Right ventricle myocardium inferior (tissue), 1 donor: ENCODE results near the gene KRTAP10-2. TPM values are rescaled to one million over a fixed set of nuclear protein-coding genes. Genes with fewer than 3 reads are reported as not detected.

Source experiments
- ATAC-seq: fragments of 200-7000 bp; cut with Tn5 transposase; one replicate; pipeline ENCODE4 v1.9.1; 2020; ENCODE audit warnings: mild to moderate bottlenecking, moderate library complexity
- DNase-seq: peaks from one replicate; pipeline ENCODE4 v3.0.0; 2021; ENCODE audit errors: missing footprints
- intact Hi-C: fragments of 100-400 bp; cut with DNase I; formaldehyde crosslinking; loops from one replicate; pipeline ENCODE4 v1.11.0; 2022
- total RNA-seq: library from RNA; stranded (reverse); fragmentation: NEBNext Ultra II Directional; extraction: Animal tissue kit (Norgen Biotek cat#: 25700); gene quantifications from one replicate; pipeline ENCODE4 v1.2.1, GENCODE V29; 2021
- donor health status: DM: no; HTN: yes; CAD: no; lungs with severe emphysema.

KRTAP10-2 gene
- total RNA-seq, 1 donor from 2014 or later = not detected

- DNase-seq (no peak), ATAC-seq (no peak)
- intact Hi-C loops = no loop called here
Measured at GRCh38 chr21:44548922-44549321, 2.4 kb downstream of the KRTAP10-2 start.

DNA sequence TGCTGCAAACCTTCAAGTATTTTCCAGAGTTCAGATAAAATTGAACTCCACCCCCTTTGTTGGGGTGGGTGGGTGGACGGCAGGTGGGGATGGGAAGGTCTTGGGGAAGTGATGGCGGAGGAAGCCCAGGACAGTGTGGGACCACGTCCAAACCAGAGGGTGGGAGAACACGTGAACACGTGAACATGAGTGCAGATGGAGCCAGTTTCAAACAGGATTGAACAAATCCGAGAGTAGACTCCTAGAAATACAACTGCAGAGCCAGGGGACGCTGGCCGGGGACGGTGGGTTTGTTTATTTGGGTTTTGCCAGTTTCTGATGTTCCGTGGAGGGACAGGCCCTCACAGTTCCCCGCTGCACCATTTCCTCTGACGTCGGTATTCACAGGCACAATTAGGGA lies 2.9 kb downstream of the KRTAP10-2 start:
- intact Hi-C loops = no loop called here
- DNase-seq (no peak), ATAC-seq (no peak)

DNA sequence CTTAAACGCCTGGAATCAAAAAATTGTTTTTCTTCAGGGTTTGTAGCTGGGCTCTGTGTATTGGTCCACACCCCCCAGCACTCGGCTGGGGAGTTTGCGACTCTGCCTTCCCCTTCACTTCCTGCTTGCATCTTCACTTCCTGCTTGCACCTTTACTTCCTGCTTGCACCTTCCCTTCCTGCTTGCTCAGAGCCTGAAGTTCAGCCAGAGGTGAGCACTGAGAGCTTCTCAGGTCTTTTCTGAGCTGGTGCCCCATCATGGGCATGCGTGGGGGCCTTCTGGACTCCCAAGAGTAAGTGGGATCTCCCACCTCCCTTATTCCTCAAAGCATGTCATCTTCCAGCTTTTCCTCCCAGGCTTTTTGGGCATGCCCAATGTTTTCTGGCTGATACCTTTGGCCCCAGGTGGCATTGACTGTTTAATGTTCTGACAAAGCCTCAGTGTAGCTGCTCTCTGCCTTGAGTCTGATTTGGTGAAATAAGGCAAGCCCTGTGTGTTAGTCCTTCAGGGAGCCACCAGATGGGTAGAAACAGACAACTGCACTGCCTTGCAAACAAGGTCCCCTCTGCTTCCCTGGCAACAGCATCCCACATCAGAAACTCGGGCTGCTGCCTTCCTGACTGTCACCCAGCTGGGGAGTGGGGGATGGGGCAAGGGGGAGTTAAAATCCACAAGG lies 3.5 kb downstream of the KRTAP10-2 start:
- intact Hi-C loops = no loop called here
- no peak for DNase-seq
- ATAC-seq = no peak

DNA sequence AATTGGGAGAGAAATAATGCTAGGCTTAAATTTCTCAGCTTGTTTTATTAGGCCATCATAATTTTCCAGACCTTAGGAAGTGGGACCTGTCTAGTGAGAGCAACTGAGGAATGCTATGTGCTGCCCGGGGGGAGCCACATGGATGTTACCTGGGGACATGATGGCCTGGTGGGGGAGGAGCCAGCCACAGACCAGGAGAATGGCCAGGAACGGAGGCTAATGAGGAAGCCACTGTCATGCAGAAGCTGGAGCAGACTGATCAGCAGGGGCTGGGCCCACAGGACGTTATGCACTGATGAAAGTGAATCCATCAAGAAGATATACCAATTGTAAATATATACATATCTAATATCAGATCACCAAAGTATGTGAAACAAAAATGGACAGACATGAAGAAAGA lies 6.7 kb downstream of the KRTAP10-2 start:
- intact Hi-C loops = no loop called here
- ATAC-seq (no peak), DNase-seq (no peak)

DNA sequence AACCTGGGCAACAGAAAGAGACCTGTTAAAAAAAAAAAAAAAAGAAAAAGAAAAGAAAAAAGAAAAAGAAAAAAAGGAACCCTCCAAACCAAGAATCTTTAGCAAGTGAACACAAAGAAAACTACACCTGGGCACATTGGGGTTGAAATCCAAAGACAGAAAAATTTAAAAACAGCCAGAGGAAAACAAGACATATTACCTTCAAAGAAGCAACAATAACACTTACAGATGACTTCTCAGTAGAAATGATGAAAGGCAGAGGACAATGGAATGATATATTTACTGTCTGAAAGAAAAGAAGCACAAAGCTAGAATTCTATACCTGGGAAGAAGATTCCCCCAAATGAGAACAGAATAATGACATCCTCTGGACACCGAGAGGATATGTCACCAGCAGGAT lies 8.6 kb downstream of the KRTAP10-2 start:
- intact Hi-C loops = no loop called here
- DNase-seq (no peak), ATAC-seq (no peak)

DNA sequence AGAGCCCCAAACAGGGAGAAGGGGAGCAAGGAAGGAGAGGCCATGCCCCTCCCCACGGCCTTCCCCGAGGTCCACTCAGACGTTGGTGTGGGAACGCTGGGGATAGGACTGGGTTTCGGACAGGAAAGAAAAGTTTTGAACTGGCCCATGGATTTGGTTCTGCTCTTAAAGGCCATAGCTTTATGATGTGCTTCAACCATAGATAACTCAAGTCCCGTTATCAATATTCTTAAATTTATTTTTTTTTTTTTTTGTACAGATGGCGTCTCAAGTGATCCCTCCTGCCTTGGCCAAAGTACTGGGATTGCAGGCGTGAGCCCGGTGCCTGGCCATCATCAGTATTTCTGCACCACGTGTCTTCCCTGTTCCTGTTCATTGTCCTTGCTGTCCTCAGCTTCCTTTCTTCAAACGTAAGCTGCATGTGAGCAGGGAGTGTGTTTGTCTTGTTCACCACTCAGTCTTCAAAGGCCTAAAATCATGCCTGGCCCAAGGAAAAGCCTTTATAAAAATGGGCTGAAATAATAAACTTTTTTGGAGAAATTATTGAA lies 10.5 kb downstream of the KRTAP10-2 start:
- ATAC-seq = no peak

GRCh38 chr21:44539991-44540666 lies 11.2 kb downstream of the KRTAP10-2 start, which contains the start of gene KRTAP10-1:
Gene KRTAP10-1, minus strand, starts transcription at chr21:44540195. Its CDS starts 45 bp downstream, at chr21:44540150.
- ATAC-seq = no peak
- intact Hi-C loops = no loop called here

More for the DNA sequence above, 10.5 kb downstream of the KRTAP10-2 start:
- intact Hi-C loops = no loop called here
- no peak for DNase-seq

GRCh38 chr21:44539046-44539445 lies 12.3 kb downstream of the KRTAP10-2 start:
- ATAC-seq (no peak), DNase-seq (no peak)
- intact Hi-C loops = no loop called here

More at GRCh38 chr21:44539991-44540666, 11.2 kb downstream of the KRTAP10-2 start, which contains the start of gene KRTAP10-1:
- no peak for DNase-seq

DNA sequence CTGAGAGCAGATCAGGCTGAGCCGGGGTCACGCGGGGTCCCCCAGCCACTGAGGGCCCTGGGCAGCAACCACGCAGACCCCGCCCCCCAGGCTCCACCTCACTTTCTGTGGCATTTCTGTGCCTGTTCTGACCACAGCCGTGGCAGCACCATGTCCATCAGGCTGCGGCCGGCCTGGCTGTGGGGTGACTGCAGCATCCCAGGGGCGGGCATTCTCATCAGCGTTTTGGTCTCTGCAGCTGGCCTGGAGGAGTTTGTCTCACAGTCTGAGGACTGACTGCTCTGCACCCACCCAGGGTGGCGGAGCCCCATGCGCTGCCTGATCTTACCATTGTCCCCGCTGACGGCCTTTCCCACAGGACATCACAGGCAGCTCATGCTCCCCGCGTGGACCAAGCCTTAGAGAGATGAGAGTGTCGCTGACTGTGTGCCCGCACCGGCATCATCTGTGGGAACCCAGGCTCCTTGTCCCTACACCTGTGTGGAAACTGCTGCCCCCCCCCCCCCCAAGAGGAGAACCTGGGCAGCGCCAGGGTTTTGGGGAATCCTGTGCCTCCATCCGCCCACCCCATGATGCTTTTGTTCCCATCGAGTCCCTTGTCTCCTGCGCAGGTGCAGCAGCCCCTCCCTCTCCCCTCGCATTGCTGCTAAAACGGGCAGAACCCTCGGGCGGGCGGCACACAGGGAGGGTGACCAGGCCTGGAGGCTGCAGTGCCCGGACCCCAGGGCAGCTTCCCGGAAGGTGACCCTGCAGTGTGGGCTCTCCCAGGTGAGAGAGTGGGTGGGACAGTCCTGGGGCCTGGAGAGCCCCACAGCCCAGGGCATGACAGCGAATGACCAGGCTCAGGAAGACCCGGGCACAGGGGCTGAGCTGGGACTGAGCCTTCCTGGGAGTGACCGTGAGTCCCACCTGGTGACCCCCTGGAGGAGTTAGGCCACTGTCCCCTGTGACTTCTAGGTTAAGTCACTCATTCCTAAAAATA lies 13.1 kb downstream of the KRTAP10-2 start:
- intact Hi-C loops = no loop called here
- ATAC-seq = no peak
- no peak for DNase-seq

GRCh38 chr21:44535963-44536362 lies 15.3 kb downstream of the KRTAP10-2 start:
- no peak for ATAC-seq
- intact Hi-C loops = no loop called here
- DNase-seq = no peak

DNA sequence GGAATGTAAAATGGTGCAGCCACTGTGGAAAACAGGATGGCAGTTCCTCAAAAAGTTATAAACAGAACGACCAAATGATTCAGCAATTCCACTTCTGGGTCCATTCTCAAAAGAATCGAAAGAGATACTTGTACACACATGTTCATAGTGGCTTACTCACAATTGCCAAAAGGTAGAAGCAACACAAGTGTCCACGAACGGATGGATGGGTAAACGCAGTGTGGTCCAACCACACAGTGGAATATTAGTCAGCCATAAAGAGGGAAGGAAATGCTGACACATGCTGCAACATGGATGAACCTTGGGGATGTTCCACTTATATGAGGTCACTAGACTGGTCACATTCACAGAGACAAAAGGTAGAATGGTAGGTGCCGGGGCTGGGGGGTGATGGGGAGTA lies 16.6 kb downstream of the KRTAP10-2 start:
- no peak for DNase-seq

GRCh38 chr21:44533891-44534627 lies 17.2 kb downstream of the KRTAP10-2 start:
- DNase-seq (no peak), ATAC-seq (no peak)
- intact Hi-C loops = no loop called here

More for the DNA sequence above, 16.6 kb downstream of the KRTAP10-2 start:
- ATAC-seq = no peak
- intact Hi-C loops = no loop called here

GRCh38 chr21:44533121-44533890 lies 18.0 kb downstream of the KRTAP10-2 start:
- intact Hi-C loops = no loop called here
- ATAC-seq (no peak), DNase-seq (no peak)

GRCh38 chr21:44532712-44533111 lies 18.6 kb downstream of the KRTAP10-2 start:
- intact Hi-C loops = no loop called here
- DNase-seq = no peak
- no peak for ATAC-seq

DNA sequence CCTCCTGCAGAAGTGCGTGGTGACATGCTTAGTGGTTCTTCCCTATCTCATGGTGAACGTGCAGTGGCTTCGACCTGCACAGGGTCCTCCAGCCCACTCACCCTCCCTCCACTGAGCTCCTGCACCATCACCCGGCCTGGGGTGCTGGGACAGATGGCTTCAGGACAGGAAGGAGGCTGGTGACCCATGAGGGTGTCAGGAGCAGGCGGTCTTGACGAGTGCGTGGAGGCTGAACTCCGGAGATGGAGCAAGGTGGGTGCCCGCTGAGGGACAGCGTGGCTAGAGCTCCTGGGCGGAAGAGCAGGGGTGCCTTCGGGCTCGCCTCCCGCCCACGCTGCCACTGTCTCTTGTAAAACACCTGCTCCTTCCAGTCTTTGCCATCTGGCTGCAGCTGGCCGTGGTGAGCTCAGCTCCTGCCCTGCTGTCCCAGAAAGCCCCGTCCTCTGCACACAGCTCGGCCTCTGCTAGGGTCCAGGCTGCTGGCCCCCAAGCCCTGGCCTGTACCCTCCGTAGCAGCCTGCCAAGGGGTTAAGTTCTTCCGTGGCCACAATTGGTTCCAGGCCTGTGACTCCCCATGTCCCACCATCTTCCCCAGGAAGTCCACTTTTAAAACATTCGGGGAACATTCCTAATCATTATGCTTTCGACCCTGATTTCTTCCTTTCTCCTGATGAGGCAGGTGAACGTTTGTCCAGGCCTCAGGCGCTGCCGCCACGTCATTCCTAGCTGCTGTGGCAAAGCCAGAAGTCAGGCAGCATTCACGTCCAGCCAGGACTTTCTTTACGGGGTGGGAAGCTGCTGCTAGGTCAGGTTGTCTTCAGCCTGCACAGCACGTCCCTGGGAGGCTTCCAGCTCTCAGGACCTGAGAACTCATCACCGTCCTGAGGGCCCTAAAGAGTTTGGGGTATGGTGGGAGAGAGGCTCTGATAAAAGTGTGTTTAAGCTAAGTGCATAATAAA lies 19.4 kb downstream of the KRTAP10-2 start:
- DNase-seq (no peak), ATAC-seq (no peak)
- intact Hi-C loops = no loop called here

GRCh38 chr21:44530903-44531605 lies 20.3 kb downstream of the KRTAP10-2 start:
- intact Hi-C loops = no loop called here
- no peak for ATAC-seq
- DNase-seq = no peak
